Natural killer cell (primary cell): ENCODE results near the gene ITGA3. TPM values are rescaled to one million over a fixed set of nuclear protein-coding genes. Genes with fewer than 3 reads are reported as not detected.

Experiments used
- ATAC-seq, 3 donors: fragments of 150-1000 bp in 2 of 3; fragments of 200-7000 bp in 1 of 3; cut with Tn5 transposase; 1 replicate in 1 of 3; 2 replicates in 2 of 3; pipeline ENCODE4 v1.10.0; 2021; ENCODE audit warnings: mild to moderate bottlenecking in 2 of 3, moderate library complexity in 2 of 3
- DNase-seq, 2 donors: peaks; one replicate each; pipeline versions ENCODE4 v3.0.0 to v3.0.0-alpha.2; 2013 to 2021; ENCODE audit warnings: mixed read lengths in 1 of 2
- H3K27ac ChIP-seq: one replicate; pipeline ENCODE4 v1.5.1; 2013; ENCODE audit warnings: mild to moderate bottlenecking, low read length
- H3K27me3 ChIP-seq: one replicate; pipeline ENCODE4 v1.6.1; 2013; ENCODE audit warnings: low read length; ENCODE audit not compliant: control insufficient read depth, insufficient read depth
- H3K36me3 ChIP-seq: one replicate; pipeline ENCODE4 v1.6.1; 2013; ENCODE audit warnings: low read length; ENCODE audit not compliant: control insufficient read depth, insufficient read depth
- H3K4me1 ChIP-seq: one replicate; pipeline ENCODE4 v1.6.1; 2013; ENCODE audit warnings: low read length; ENCODE audit not compliant: control insufficient read depth, insufficient read depth
- H3K4me3 ChIP-seq: one replicate; pipeline ENCODE4 v1.5.1; 2013; ENCODE audit warnings: low read length
- H3K9me3 ChIP-seq: one replicate; pipeline ENCODE4 v1.6.1; 2013; ENCODE audit warnings: low read length; ENCODE audit not compliant: control insufficient read depth, insufficient read depth
- H3K27ac Mint-ChIP-seq, 2 donors: one replicate each; pipeline ENCODE4 v1.8.0; 2022; ENCODE audit warnings: mild to moderate bottlenecking in 2 of 2, mixed read lengths in 2 of 2, moderate library complexity in 1 of 2
- H3K27me3 Mint-ChIP-seq, 2 donors: one replicate each; pipeline ENCODE4 v1.8.0; 2022; ENCODE audit warnings: low read depth in 2 of 2, mixed read lengths in 2 of 2
- H3K36me3 Mint-ChIP-seq: one replicate; pipeline ENCODE4 v1.8.0; 2022; ENCODE audit warnings: mixed read lengths
- H3K4me1 Mint-ChIP-seq, 2 donors: one replicate each; pipeline ENCODE4 v1.8.0; 2022; ENCODE audit warnings: mixed read lengths in 2 of 2
- H3K4me3 Mint-ChIP-seq: one replicate; pipeline ENCODE4 v1.8.0; 2022; ENCODE audit warnings: mild to moderate bottlenecking, moderate library complexity, mixed read lengths
- H3K9me3 Mint-ChIP-seq, 2 donors: one replicate each; pipeline ENCODE4 v1.8.0; 2022; ENCODE audit warnings: mixed read lengths in 2 of 2
- CTCF ChIP-seq: fragments of 200-600 bp; IDR thresholded peaks from one replicate; pipeline ENCODE4 v1.8.0; 2022; ENCODE audit warnings: antibody characterized with exemption
- WGBS: methylation state at CpG from one replicate; pipeline ENCODE4 v1.1.7; 2013; ENCODE audit warnings: missing lambda C conversion rate; ENCODE audit not compliant: insufficient coverage; 5-methylcytosine and 5-hydroxymethylcytosine counted together
- intact Hi-C: fragments of 100-400 bp; cut with micrococcal nuclease; formaldehyde crosslinking; loops from one replicate; pipeline ENCODE4 v1.14.2; 2022
- total RNA-seq, 4 donors: library from RNA; stranded (reverse); fragments of 120-200 nt in 1 of 4; gene quantifications; one replicate each; pipeline versions ENCODE4 v1.2.3 to v1.2.4, GENCODE V29; 2013 to 2022

ITGA3 gene
- total RNA-seq, 3 donors from 2014 or later (not counting 1 experiment from before 2014, with no cell fraction given), result 0.47 to 2.8 (median 1.4) TPM

GRCh38 chr17:50043290-50044148 lies 12.4 kb upstream of the ITGA3 start:
- Mint-ChIP-seq H3K36me3 (no peaks in the 10 kb centered on the region), H3K9me3 (no peaks in the 10 kb centered on the region), H3K4me1 (no peaks in the 10 kb centered on the region), H3K27me3 (peaks cover 13 to 17% of the 10 kb centered on the region in 2 donors), H3K4me3 (no peak overlapping the region), H3K27ac (no peak overlapping the region)
- no peak for TF ChIP-seq CTCF
- H3K4me1 ChIP-seq, result no peaks in the 10 kb centered on the region
- H3K27ac ChIP-seq, result no peak overlapping the region
- intact Hi-C loops, result no loop called here
- no peaks in the 10 kb centered on the region for H3K36me3 ChIP-seq
- DNase-seq (no peak), ATAC-seq (no peak)
- no peak overlapping the region for H3K4me3 ChIP-seq
- H3K27me3 ChIP-seq, result no peaks in the 10 kb centered on the region
- 89% methylated on average over 16 of the region's 16 CpGs for WGBS
- no peaks in the 10 kb centered on the region for H3K9me3 ChIP-seq

GRCh38 chr17:50044483-50044882 lies 11.4 kb upstream of the ITGA3 start:
- Histone ChIP-seq H3K4me3 (no peak overlapping the region), H3K4me1 (no peaks in the 10 kb centered on the region), H3K9me3 (no peaks in the 10 kb centered on the region), H3K36me3 (no peaks in the 10 kb centered on the region), H3K27ac (no peak overlapping the region), H3K27me3 (no peaks in the 10 kb centered on the region)
- intact Hi-C loops, result no loop called here
- Mint-ChIP-seq H3K4me3 (no peak overlapping the region), H3K36me3 (no peaks in the 10 kb centered on the region), H3K9me3 (no peaks in the 10 kb centered on the region), H3K27me3 (peaks cover 8 to 24% of the 10 kb centered on the region in 2 donors), H3K27ac (no peak overlapping the region), H3K4me1 (no peaks in the 10 kb centered on the region)
- WGBS, result 92% methylated on average over 5 of the region's 5 CpGs
- no peak for TF ChIP-seq CTCF
- DNase-seq (no peak), ATAC-seq (no peak)

GRCh38 chr17:50045154-50045553 lies 10.8 kb upstream of the ITGA3 start:
- WGBS, result 77% methylated on average over 4 of the region's 4 CpGs
- no peaks in the 10 kb centered on the region for H3K36me3 Mint-ChIP-seq

More at GRCh38 chr17:50045154-50045553, 10.8 kb upstream of the ITGA3 start:
- no peak for ATAC-seq
- no peak for DNase-seq
- H3K27me3 Mint-ChIP-seq, result peaks cover 8 to 24% of the 10 kb centered on the region in 2 donors
- H3K4me1 Mint-ChIP-seq, result no peaks in the 10 kb centered on the region
- H3K4me1 ChIP-seq, result no peaks in the 10 kb centered on the region
- no peak overlapping the region for H3K27ac Mint-ChIP-seq
- intact Hi-C loops, result no loop called here
- TF ChIP-seq CTCF, result no peak
- H3K9me3 ChIP-seq, result no peaks in the 10 kb centered on the region
- H3K36me3 ChIP-seq, result no peaks in the 10 kb centered on the region
- H3K27ac ChIP-seq, result no peak overlapping the region
- H3K4me3 Mint-ChIP-seq, result no peak overlapping the region
- no peaks in the 10 kb centered on the region for H3K27me3 ChIP-seq
- H3K9me3 Mint-ChIP-seq, result no peaks in the 10 kb centered on the region
- H3K4me3 ChIP-seq, result no peak overlapping the region
